Activated CD8-positive, alpha-beta memory T cell treated with anti-CD3 and anti-CD28 coated beads, Interleukin-2, amount 10 ng/mL, durations not matched to agents 7 days and 5 days (primary cell): ENCODE data around the gene PGBD5. TPM values are rescaled to one million over a fixed set of nuclear protein-coding genes. Genes with fewer than 3 reads are reported as not detected.
A peak's percentile ranks its signal among the peaks of the same experiment; 100 is the strongest.

Source experiments
- ATAC-seq: fragments of 150-1000 bp; cut with Tn5 transposase; one replicate; pipeline ENCODE4 v1.10.0; 2021; ENCODE audit warnings: moderate library complexity
- CTCF ChIA-PET: fragments of 350-600 bp; sonication (Branson Sonifier 250); formaldehyde crosslinking; loops from one replicate; lab custom pipeline; 2021; ENCODE audit warnings: antibody characterized with exemption; lab: Charles Lee
- DNase-seq: peaks from one replicate; pipeline ENCODE4 v3.0.0-alpha.2; 2020
- H3K27ac Mint-ChIP-seq: one replicate; pipeline ENCODE4 v1.8.0; 2021; ENCODE audit warnings: mild to moderate bottlenecking, mixed read lengths
- H3K27me3 Mint-ChIP-seq: one replicate; pipeline ENCODE4 v1.8.0; 2021; ENCODE audit warnings: mixed read lengths
- H3K36me3 Mint-ChIP-seq: one replicate; pipeline ENCODE4 v1.8.0; 2021; ENCODE audit warnings: mild to moderate bottlenecking, mixed read lengths
- H3K4me1 Mint-ChIP-seq: one replicate; pipeline ENCODE4 v1.8.0; 2021; ENCODE audit warnings: mixed read lengths
- H3K4me3 Mint-ChIP-seq: one replicate; pipeline ENCODE4 v1.8.0; 2021; ENCODE audit warnings: mild to moderate bottlenecking, moderate library complexity, mixed read lengths
- H3K9me3 Mint-ChIP-seq: one replicate; pipeline ENCODE4 v1.8.0; 2022; ENCODE audit warnings: low read depth, mixed read lengths
- total RNA-seq, 2 experiments: library from RNA; stranded (reverse); gene quantifications; one replicate each; pipeline ENCODE4 v1.2.3, GENCODE V29; 2021

Gene PGBD5
- total RNA-seq, 2 experiments from 2014 or later, result not detected

DNA sequence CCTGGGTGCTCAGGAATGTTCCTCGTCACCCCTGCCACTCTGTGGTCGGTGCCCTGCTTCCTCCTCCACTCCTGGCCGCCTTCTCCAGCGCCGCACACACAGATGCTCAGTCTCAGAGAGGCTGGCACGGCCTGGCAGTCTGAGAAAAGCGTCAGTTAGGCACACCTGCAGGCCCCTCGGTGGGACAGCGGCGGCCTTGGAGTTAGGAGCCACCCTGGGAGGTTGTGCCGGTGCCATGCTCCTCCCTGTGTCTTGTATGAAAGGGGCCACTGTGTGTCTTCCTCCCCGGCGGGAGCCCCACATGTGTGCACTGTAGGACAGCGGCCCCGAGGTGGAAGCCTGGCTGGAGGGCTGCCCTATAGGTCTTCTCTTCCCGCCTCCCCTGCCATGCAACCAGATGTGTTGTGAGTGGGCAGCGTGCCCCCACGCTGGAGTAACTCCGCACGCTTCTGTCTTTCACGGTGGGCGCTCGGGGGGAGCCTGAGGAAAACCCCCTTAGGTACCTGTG lies 145.2 kb downstream of the PGBD5 start:
- Mint-ChIP-seq H3K9me3 (no peaks in the 10 kb centered on the region), H3K27me3 (no peaks in the 10 kb centered on the region), H3K4me1 (peaks cover 15% of the 10 kb centered on the region), H3K36me3 (peaks cover 2% of the 10 kb centered on the region), H3K4me3 (no peak overlapping the region), H3K27ac (no peak overlapping the region)
- no peak for DNase-seq
- CTCF ChIA-PET, result no interaction called here
- ATAC-seq, result no peak

DNA sequence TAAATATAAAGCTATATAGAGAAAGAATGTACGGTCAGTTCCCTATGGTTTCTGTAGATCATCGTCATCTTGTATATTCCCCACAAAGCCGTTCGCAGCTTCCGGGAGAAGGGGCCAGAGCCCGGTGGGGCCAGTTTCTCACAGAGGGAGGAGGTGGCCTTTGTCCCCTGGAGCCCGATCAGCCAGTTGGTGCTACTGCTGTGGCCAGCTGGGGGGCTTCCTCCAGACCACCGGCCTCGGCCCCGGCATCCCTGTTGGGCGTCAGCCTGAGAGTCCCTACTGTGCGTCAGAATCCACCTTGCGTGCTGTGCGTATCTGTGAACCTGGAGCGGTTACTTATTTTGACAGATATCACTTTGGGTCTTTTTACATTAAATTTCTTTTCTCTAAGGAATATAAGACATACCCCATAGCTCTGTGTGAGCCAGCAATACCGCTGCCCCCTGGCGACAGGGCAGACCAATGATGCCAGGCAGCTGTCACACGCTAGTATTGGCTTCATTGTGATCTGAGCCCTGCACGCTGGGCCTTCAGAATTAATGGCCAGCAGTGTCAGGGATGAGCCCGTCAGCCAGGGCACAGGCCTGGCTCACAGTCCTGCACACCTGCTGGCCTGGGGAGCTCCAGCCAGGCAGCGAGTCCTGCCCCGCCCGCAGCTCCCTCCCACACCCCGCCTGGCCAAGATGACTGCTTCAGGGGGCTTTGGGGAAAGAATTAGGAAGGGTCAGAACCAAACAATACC lies 145.9 kb downstream of the PGBD5 start:
- H3K9me3 Mint-ChIP-seq, result no peaks in the 10 kb centered on the region
- no peak overlapping the region for H3K27ac Mint-ChIP-seq
- CTCF ChIA-PET, result no interaction called here
- no peaks in the 10 kb centered on the region for H3K27me3 Mint-ChIP-seq
- no peak for ATAC-seq
- H3K4me1 Mint-ChIP-seq, result peaks cover 15% of the 10 kb centered on the region
- H3K4me3 Mint-ChIP-seq, result no peak overlapping the region
- no peak for DNase-seq
- H3K36me3 Mint-ChIP-seq, result peaks cover 2% of the 10 kb centered on the region

DNA sequence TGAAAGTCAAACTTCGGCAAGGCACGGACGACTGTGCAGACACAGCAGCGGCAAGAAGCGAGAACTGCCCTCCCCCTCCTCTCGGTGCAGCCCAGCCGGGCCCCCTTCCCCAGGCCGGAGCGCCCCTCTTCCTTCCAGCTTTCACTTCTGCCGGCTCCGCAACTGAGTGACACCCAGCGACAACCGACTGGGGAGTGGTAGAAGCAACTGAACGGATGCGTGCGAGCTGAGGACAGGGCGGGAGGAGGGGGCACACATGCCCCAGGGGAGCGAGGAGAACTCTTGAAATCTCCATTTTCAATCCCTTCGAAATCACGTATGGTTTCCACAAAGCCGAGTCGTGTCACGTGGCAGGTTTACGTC lies 146.6 kb downstream of the PGBD5 start:
- H3K4me3 Mint-ChIP-seq, result no peak overlapping the region
- H3K4me1 Mint-ChIP-seq, result peaks cover 15% of the 10 kb centered on the region
- no peaks in the 10 kb centered on the region for H3K9me3 Mint-ChIP-seq
- CTCF ChIA-PET, result interaction anchor here (0.5 kb wide), 1 partner anchor 26 kb away, joined by 3 read pairs; no protein-coding TSS in a partner anchor
- peaks cover 2% of the 10 kb centered on the region for H3K36me3 Mint-ChIP-seq
- DNase-seq, result no peak
- no peak for ATAC-seq
- H3K27me3 Mint-ChIP-seq, result no peaks in the 10 kb centered on the region
- no peak overlapping the region for H3K27ac Mint-ChIP-seq

DNA sequence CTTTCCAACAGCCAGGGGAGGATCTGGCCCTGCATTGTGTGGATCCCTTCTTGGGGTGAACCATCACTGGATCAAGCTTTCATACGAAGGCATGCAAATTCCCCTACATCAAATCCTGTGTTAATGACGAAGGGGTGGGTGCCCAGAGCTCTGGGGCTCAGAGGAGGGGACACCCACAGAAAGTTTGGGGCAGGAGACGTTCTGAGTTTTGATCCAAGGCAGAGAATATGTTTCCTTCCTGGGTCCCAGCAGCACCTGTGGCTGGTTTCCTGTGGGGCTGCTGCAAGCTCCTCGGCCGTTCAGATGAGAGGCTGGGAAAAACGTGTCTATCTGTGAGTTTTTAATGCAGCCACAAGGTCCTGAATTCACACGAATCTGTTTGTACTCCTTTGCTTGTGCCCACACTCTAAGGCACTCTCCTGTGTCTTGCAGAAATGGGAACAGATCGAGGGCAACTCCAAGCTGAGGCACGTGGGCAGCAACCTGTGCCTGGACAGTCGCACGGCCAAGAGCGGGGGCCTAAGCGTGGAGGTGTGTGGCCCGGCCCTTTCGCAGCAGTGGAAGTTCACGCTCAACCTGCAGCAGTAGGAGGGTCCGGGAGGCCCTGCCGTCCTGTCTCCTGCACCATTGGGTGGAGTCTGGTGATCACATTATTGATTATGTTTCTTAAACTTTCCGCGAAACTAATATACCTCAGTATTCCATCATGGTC lies 147.1 kb downstream of the PGBD5 start:
- H3K36me3 Mint-ChIP-seq, result peaks cover 3% of the 10 kb centered on the region
- ATAC-seq (no peak), DNase-seq (no peak)
- H3K27me3 Mint-ChIP-seq, result no peaks in the 10 kb centered on the region
- CTCF ChIA-PET, result interaction anchor here (0.5 kb wide), 2 partner anchors 27 to 111 kb away, joined by 3 read pairs; no protein-coding TSS in a partner anchor
- no peak overlapping the region for H3K4me3 Mint-ChIP-seq
- no peaks in the 10 kb centered on the region for H3K9me3 Mint-ChIP-seq
- H3K27ac Mint-ChIP-seq, result no peak overlapping the region
- peaks cover 18% of the 10 kb centered on the region for H3K4me1 Mint-ChIP-seq

DNA sequence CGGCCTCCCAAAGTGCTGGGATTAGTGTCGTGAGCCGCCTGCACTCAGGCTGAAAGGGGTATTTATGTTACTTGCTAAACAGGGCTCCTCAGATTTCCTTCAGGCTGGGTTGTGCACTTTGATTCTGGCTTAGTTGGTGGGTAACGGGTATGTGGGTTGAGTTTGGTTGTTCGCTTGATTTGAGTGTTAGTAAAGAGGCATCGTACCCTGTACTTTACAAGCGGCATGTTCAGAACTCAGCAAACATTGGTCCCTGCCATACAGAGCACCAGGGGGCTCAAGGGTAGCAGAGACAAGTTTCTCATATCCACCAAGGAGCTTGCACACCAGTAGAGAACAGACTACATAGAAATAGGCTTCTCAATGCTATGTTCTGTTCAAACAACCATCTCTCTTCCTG lies 147.8 kb downstream of the PGBD5 start:
- Mint-ChIP-seq H3K4me1 (peaks cover 25% of the 10 kb centered on the region), H3K4me3 (no peak overlapping the region), H3K27me3 (no peaks in the 10 kb centered on the region), H3K36me3 (peaks cover 3% of the 10 kb centered on the region), H3K9me3 (no peaks in the 10 kb centered on the region), H3K27ac (peak overlapping the region; percentile 3)
- CTCF ChIA-PET, result interaction anchor here (0.5 kb wide), 1 partner anchor 110 kb away, joined by 3 read pairs; no protein-coding TSS in a partner anchor
- ATAC-seq, result no peak
- DNase-seq, result no peak

DNA sequence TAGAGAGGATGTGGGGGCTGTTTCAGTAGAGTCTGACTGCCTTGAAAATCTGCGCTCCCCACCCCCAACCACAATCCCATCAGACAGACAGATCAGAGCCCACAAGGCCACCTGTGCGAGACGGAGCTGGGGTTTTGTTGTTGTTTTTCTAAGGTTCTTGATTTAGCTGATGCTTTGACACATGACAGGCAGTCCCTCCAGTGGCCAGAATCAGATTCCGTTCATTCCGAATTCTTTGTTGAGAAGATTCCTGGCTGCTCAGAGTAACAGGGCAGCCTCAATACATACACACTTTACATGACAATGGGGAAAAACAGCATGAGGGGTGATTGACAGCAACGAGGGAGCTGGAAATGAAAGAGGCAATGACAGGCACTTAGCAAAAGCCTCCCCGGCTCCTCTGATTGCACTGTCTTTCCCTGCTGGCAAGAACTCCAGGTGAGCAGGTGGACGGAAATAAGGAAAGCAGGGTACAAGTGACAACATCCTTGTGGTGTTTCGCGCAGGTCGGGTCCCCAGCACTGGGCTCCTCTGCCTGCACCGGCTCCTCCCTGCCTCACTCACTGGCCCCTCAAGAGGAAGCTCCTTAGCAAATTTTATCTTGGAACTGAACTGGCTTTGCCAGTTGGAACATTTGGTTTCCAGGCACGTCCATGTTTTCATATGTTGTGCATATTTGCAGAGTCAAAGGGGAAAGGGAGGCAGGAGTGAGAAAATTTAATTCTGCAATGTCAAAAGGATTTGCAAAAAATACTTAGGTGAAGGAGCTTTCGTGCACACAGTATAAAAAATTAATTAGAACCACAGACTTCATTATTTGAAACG lies 148.7 kb downstream of the PGBD5 start:
- H3K27me3 Mint-ChIP-seq, result no peaks in the 10 kb centered on the region
- H3K36me3 Mint-ChIP-seq, result peaks cover 3% of the 10 kb centered on the region
- no peak overlapping the region for H3K4me3 Mint-ChIP-seq
- peaks cover 29% of the 10 kb centered on the region for H3K4me1 Mint-ChIP-seq
- no peak for DNase-seq
- H3K9me3 Mint-ChIP-seq, result no peaks in the 10 kb centered on the region
- H3K27ac Mint-ChIP-seq, result peak overlapping the region; percentile 33
- no peak for ATAC-seq
- CTCF ChIA-PET, result interaction anchor here (0.7 kb wide), 1 partner anchor 85 kb away, joined by 3 read pairs; no protein-coding TSS in a partner anchor

DNA sequence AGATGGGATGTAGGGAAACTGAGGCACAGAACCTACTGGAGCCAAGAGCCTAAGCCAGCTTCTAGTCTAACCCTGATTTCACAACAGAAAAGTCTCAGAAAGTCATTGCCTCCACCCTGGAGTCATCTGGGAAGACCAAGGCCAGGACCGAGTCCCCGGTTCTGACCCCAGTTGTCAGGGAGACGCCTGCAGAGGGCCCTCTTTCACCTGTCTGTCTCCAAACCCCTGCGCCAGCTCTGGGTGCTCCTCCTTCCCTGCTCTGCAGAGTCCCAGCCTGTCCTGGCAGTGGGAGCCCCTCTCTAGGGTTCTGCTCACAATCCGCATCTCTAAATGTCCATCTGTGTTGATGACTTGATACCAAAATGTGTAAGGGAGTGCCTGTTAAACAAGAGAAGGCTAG lies 149.7 kb downstream of the PGBD5 start:
- CTCF ChIA-PET, result no interaction called here
- Mint-ChIP-seq H3K27ac (no peak overlapping the region), H3K36me3 (peaks cover 3% of the 10 kb centered on the region), H3K4me3 (no peak overlapping the region), H3K27me3 (no peaks in the 10 kb centered on the region), H3K9me3 (no peaks in the 10 kb centered on the region), H3K4me1 (peaks cover 23% of the 10 kb centered on the region)
- ATAC-seq (no peak), DNase-seq (no peak)

DNA sequence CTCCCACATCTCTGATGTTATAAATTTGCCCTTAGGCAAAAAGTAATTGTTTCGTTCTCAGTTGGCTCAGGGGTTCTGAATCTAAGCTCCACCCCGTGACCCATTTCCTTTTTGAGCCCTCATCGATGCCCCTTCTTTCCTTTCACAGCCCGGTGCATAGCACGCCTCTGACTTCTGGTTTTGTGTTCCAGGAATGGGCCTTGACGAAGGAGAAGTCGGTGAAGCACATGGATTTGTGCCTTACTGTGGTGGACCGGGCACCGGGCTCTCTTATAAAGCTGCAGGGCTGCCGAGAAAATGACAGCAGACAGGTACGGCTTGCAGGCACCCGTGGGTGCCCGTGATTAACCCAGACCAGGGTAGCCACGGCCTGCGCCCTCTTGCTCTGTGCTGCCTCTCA lies 151.9 kb downstream of the PGBD5 start:
- peaks cover 38% of the 10 kb centered on the region for H3K4me1 Mint-ChIP-seq
- peak overlapping the region; percentile 75 for H3K27ac Mint-ChIP-seq
- DNase-seq (no peak), ATAC-seq (peak; percentile 62)
- H3K9me3 Mint-ChIP-seq, result no peaks in the 10 kb centered on the region
- peaks cover 4% of the 10 kb centered on the region for H3K36me3 Mint-ChIP-seq
- no peaks in the 10 kb centered on the region for H3K27me3 Mint-ChIP-seq
- H3K4me3 Mint-ChIP-seq, result peak overlapping the region; percentile 34
- CTCF ChIA-PET, result interaction anchor here (1.0 kb wide), 1 partner anchor 65 kb away, joined by 3 read pairs; no protein-coding TSS in a partner anchor

DNA sequence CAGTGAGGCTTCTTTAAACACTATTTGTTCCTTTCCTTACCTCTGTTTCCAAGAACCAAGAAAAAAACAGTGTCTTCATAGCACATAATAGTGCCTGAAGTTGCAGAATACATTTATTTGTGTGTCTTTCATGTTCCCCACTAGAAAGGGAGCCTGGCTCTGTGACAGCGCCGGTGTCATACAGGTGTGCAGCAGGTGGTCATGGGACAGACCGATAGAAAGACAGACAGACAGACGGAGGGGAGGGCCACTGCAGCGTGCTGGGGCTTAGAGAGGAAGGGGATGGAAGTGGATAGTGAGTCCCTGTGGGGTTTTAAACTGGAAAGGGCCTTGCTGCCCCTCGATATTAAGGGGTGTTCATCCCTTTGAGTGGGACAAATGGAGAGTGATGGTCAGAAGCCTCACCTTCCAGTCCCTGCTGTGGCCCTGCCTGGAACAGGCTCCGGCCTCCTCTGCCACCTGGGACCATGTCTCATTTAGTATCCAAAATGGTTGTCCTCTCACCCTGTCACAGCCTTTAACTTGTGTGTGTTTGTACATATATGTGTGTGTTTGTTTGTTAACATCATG lies 152.9 kb downstream of the PGBD5 start:
- H3K4me3 Mint-ChIP-seq, result no peak overlapping the region
- H3K9me3 Mint-ChIP-seq, result no peaks in the 10 kb centered on the region
- peaks cover 39% of the 10 kb centered on the region for H3K4me1 Mint-ChIP-seq
- CTCF ChIA-PET, result interaction anchor here (1.0 kb wide), 1 partner anchor 64 kb away, joined by 3 read pairs; no protein-coding TSS in a partner anchor
- H3K36me3 Mint-ChIP-seq, result peaks cover 4% of the 10 kb centered on the region
- DNase-seq, result no peak
- H3K27ac Mint-ChIP-seq, result peak overlapping the region; percentile 75
- no peaks in the 10 kb centered on the region for H3K27me3 Mint-ChIP-seq
- ATAC-seq, result no peak

DNA sequence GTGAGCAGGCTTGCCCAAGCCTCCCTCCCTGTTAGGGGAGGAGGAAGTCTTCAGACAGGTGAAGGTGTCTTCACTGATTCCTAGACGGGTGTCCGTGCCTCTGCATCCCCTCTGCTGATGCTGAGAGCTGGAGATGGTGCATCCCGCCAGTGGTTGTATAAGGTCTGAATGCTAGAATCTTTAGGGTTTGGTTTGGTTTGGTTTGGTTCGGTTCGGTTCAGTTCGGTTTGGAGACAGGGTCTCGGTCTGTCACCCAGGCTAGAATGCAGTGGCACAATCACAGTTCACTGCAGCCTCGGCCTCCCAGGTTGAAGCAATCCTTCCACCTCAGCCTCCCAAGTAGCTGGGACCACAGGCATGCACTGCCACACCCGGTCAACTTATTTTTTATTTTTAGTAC lies 153.6 kb downstream of the PGBD5 start:
- DNase-seq (no peak), ATAC-seq (no peak)
- H3K27me3 Mint-ChIP-seq, result no peaks in the 10 kb centered on the region
- H3K36me3 Mint-ChIP-seq, result peaks cover 4% of the 10 kb centered on the region
- CTCF ChIA-PET, result no interaction called here
- peaks cover 39% of the 10 kb centered on the region for H3K4me1 Mint-ChIP-seq
- H3K9me3 Mint-ChIP-seq, result no peaks in the 10 kb centered on the region
- no peak overlapping the region for H3K27ac Mint-ChIP-seq
- no peak overlapping the region for H3K4me3 Mint-ChIP-seq

DNA sequence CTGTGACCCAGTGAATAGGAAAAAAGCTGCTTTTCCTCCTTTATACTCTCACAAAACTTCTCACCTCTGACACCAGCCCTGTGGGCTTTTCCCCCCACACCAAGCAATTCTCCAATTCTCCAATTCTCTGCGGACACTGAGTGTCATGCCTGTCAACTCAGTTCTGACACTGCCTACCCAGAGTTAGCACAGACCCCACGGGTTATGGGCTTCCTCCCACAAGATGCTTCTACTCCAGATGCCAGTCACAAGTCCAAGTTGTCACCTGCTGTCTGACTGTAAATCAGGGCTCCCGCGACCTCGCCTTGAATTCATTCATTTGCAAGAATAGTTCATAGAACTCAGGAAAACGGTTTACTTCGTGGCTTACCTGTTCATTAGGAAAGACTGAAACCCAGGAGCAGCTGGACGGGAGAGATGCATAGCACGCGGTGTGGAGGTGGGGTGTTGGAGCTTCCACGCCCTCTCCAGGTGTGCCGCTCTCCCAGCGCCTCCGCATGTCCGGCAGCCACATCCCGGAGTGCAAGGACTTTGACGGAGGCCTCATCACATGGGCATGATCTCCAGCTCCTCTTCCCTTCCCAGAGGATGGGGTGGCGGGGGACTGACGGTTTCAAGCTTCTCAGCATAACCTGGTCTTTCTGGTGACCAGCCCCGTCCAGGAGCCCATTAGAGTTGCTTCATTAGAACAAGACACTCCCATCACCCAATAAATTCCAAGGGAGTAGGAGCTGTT lies 154.7 kb downstream of the PGBD5 start:
- DNase-seq (no peak), ATAC-seq (no peak)
- Mint-ChIP-seq H3K27me3 (no peaks in the 10 kb centered on the region), H3K9me3 (no peaks in the 10 kb centered on the region), H3K4me1 (peaks cover 33% of the 10 kb centered on the region), H3K36me3 (peaks cover 5% of the 10 kb centered on the region), H3K27ac (peak overlapping the region; percentile 70), H3K4me3 (no peak overlapping the region)
- CTCF ChIA-PET, result no interaction called here

DNA sequence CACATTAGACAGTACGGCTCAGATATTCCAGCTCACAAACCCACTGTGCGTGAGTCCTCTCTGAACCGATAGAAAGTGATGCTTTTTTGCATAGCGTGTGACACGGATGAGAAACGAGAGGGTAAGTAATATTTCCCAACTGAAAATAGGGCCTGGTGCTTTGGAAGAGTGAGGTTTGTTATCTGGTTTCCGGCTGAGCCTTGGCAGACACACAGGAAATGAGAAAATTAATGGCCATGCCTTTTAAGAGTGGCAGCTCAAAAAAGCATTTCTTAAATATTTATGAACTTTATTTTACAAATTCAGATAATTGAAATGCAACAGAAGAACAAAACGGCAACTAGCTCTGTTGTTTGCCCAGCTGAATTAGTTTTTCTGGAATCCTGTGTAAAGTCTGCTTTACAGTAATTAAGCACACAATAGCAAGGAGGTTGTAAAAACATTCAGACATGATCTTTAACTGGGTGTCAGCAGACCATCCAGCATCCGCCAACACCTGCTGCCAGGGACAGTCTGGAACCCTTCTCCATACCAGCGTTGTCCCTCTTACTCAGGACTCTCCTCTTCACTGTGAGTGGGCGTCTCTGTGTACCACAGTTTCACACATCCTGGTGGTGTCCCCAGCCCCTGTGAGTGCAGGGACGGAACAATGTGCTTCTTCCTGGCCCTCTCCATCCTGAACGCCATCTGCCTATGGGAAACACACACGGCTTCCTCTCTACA lies 155.4 kb downstream of the PGBD5 start:
- CTCF ChIA-PET, result no interaction called here
- ATAC-seq (peak; percentile 54), DNase-seq (no peak)
- Mint-ChIP-seq H3K36me3 (peaks cover 5% of the 10 kb centered on the region), H3K27ac (peak overlapping the region; percentile 70), H3K27me3 (no peaks in the 10 kb centered on the region), H3K9me3 (no peaks in the 10 kb centered on the region), H3K4me1 (peaks cover 33% of the 10 kb centered on the region), H3K4me3 (no peak overlapping the region)
